ENCODE results near the gene CPSF6. TPM values are rescaled to one million over a fixed set of nuclear protein-coding genes. Genes with fewer than 3 reads are reported as not detected.
"Not testable (repeated sequence)": the region's sequence is repeated elsewhere in the genome, so short reads cannot be mapped to it uniquely, and the experiment has no call there.

CPSF6 gene
- total RNA-seq, 4 donors from 2014 or later = 10.4 to 27.6 (median 18.6) TPM

DNA sequence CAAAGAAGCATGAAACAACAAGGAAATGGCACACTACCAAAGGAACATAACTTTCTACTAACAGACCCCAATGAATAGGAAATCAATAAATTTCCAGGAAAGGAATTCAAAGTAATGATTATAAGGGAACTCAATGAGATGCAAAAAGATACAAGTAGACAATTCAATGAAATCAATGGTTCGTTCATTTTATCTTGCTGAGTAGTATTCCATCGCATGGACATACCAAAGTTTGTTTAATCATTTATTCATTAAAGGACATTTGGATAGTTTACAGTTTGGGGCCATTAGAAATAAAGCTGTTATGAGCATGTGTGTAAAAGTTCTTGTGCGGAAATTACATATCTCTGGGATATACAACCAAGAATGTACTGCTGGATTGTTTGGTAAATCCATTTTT, 73.8 kb downstream of the CPSF6 start:
- DNase-seq = no peak
- Histone ChIP-seq H3K27ac (no peak overlapping the region), H3K27me3 (no peaks in the 10 kb centered on the region), H3K9me3 (no peaks in the 10 kb centered on the region), H3K4me1 (no peaks in the 10 kb centered on the region), H3K36me3 (no peaks in the 10 kb centered on the region), H3K4me3 (no peak overlapping the region)
- no peak for TF ChIP-seq CTCF (IDR thresholded peaks at IDR 0.05 in 4 of 5, conservative IDR thresholded peaks at IDR 0.05 in 1 of 5)
- no peak for TF ChIP-seq POLR2A (IDR thresholded peaks at IDR 0.05)
- intact Hi-C loops (cut with DNase I; ENCODE audit: low total_unique reads) (no loop called here), in situ Hi-C loops (cut with MboI; ENCODE audit: low sequenced_read_pairs in 4 of 4) (no loop called here)
- ATAC-seq = no peak

DNA sequence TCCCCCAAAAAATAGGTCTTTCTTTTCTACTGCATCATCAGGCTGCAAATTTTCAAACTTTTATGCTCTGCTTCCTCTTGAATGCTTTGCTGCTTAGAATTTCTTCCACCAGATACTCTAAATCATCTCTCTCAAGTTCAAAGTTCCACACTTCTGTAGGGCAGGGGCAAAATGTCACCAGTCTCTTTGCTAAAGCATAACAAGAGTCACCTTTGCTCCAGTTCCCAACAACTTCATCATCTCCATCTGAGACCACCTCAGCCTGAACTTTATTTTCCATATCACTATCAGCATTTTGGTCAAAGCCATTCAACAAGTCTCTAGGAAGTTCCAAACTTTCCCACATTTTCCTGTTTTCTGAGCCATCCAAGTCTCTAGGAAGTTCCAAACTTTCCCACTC, 77.4 kb downstream of the CPSF6 start:
- H3K36me3 ChIP-seq; H3K27ac ChIP-seq; H3K4me1 ChIP-seq; DNase-seq; ATAC-seq; H3K4me3 ChIP-seq; H3K27me3 ChIP-seq; in situ Hi-C loops (cut with MboI; ENCODE audit: low sequenced_read_pairs in 4 of 4); H3K9me3 ChIP-seq; intact Hi-C loops (cut with DNase I; ENCODE audit: low total_unique reads): not testable (repeated sequence)

DNA sequence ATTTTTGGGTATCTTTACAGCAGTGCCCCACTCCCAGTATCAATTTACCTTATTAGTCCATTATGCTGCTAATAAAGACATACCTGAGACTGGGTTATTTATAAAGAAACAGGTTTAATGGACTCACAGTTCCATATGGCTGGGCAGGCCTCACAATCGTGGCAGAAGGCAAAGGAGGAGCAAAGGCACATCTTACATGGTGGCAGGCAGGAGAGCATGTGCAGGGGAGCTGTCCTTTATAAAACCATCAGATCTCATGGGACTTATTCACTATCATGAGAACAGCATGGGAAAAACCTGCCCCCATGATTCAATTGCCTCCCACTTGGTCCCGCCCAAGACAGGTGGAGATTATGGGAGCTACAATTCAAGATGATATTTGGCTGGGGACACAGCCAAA, 77.9 kb downstream of the CPSF6 start:
- H3K9me3 ChIP-seq; H3K4me3 ChIP-seq; in situ Hi-C loops (cut with MboI; ENCODE audit: low sequenced_read_pairs in 4 of 4); H3K27ac ChIP-seq; ATAC-seq; H3K36me3 ChIP-seq; H3K4me1 ChIP-seq; H3K27me3 ChIP-seq; DNase-seq; intact Hi-C loops (cut with DNase I; ENCODE audit: low total_unique reads): not testable (repeated sequence)

DNA sequence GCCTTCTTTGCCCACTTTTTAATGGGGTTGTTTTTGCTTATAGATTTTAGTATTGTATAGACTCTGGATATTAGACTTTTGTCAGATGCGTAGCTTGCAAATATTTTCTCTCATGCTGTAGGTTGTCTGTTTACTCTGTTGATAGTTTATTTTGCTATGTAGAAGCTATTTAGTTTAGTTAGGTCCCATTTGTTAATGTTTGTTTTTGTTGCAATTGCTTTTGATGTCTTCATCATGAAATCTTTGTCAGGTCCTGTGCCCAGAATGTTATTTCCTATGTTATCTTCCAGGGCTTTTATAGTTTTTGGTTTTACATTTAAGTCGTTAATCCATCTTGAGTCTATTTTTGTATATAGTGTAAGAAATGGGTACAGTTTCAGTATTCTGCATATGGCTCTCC, 78.9 kb downstream of the CPSF6 start:
- in situ Hi-C loops (cut with MboI; ENCODE audit: low sequenced_read_pairs in 4 of 4) = no loop called here
- Histone ChIP-seq H3K36me3 (no peaks in the 10 kb centered on the region), H3K4me3 (no peak overlapping the region), H3K4me1 (no peaks in the 10 kb centered on the region), H3K27ac (no peak overlapping the region), H3K9me3 (no peaks in the 10 kb centered on the region), H3K27me3 (peaks cover 0 to 3% (median 0%) of the 10 kb centered on the region in 3 donors)
- TF ChIP-seq POLR2A (IDR thresholded peaks at IDR 0.05) (no peak), CTCF (IDR thresholded peaks at IDR 0.05 in 4 of 5, conservative IDR thresholded peaks at IDR 0.05 in 1 of 5) (no peak)
- DNase-seq (no peak), ATAC-seq (no peak)
- intact Hi-C loops (cut with DNase I; ENCODE audit: low total_unique reads) = no loop called here

- TF ChIP-seq POLR2A (IDR thresholded peaks at IDR 0.05) (no peak), CTCF (IDR thresholded peaks at IDR 0.05 in 4 of 5, conservative IDR thresholded peaks at IDR 0.05 in 1 of 5) (no peak)
- intact Hi-C loops (cut with DNase I; ENCODE audit: low total_unique reads) (no loop called here), in situ Hi-C loops (cut with MboI; ENCODE audit: low sequenced_read_pairs in 4 of 4) (no loop called here)
- H3K27ac ChIP-seq = no peak overlapping the region
- peaks cover 0 to 4% (median 1%) of the 10 kb centered on the region in 3 donors for H3K27me3 ChIP-seq
- H3K36me3 ChIP-seq = no peaks in the 10 kb centered on the region
- ATAC-seq (no peak), DNase-seq (no peak)
- no peaks in the 10 kb centered on the region for H3K9me3 ChIP-seq
- H3K4me3 ChIP-seq = no peak overlapping the region
- no peaks in the 10 kb centered on the region for H3K4me1 ChIP-seq
Measured at GRCh38 chr12:69321351-69321750, 82.0 kb downstream of the CPSF6 start.

MicroRNAs within 50 kb of the gene (microRNA counts, 767-probe panel; counts per million panel counts)
- microRNA hsa-miR-1279 = 356 to 448 counts per million in 2 donors

Small RNA genes lying within 50 kb of the gene (microRNA-seq; reads per million reads assigned to microRNA genes)
- 0 reads per million in 2 donors for gene MIR1279 (ENCODE audit: borderline replicate concordance in 2 of 2)

Other genes with a start within 250 kb of the CPSF6 start
- 10 to 100 TPM in 3 of 4 donors, 1 to 10 TPM in 1; 5.3 to 13.8 (median 12.8) TPM for gene LYZ, start 108.8 kb downstream of the CPSF6 start, total RNA-seq
- 10 to 100 TPM; 12.5 to 34.6 (median 25.8) TPM for gene YEATS4, start 120.2 kb downstream of the CPSF6 start, total RNA-seq
- gene FRS2, start 230.8 kb downstream of the CPSF6 start, total RNA-seq = 10 to 100 TPM; 21.0 to 32.1 (median 21.3) TPM

Measured in gastrocnemius medialis (tissue), 4 donors.